Amniotic stem cell (primary cell): Measurements from ENCODE around the gene AHSG.
A peak's percentile ranks its signal among the peaks of the same experiment; 100 is the strongest.
"Not testable (repeated sequence)": the region's sequence is repeated elsewhere in the genome, so short reads cannot be mapped to it uniquely, and the experiment has no call there.

ENCODE experiments used
- DNase-seq: peaks from one replicate; lab custom pipeline; 2025; lab: John Stamatoyannopoulos, UW

AHSG gene, protein sequence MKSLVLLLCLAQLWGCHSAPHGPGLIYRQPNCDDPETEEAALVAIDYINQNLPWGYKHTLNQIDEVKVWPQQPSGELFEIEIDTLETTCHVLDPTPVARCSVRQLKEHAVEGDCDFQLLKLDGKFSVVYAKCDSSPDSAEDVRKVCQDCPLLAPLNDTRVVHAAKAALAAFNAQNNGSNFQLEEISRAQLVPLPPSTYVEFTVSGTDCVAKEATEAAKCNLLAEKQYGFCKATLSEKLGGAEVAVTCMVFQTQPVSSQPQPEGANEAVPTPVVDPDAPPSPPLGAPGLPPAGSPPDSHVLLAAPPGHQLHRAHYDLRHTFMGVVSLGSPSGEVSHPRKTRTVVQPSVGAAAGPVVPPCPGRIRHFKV

DNA sequence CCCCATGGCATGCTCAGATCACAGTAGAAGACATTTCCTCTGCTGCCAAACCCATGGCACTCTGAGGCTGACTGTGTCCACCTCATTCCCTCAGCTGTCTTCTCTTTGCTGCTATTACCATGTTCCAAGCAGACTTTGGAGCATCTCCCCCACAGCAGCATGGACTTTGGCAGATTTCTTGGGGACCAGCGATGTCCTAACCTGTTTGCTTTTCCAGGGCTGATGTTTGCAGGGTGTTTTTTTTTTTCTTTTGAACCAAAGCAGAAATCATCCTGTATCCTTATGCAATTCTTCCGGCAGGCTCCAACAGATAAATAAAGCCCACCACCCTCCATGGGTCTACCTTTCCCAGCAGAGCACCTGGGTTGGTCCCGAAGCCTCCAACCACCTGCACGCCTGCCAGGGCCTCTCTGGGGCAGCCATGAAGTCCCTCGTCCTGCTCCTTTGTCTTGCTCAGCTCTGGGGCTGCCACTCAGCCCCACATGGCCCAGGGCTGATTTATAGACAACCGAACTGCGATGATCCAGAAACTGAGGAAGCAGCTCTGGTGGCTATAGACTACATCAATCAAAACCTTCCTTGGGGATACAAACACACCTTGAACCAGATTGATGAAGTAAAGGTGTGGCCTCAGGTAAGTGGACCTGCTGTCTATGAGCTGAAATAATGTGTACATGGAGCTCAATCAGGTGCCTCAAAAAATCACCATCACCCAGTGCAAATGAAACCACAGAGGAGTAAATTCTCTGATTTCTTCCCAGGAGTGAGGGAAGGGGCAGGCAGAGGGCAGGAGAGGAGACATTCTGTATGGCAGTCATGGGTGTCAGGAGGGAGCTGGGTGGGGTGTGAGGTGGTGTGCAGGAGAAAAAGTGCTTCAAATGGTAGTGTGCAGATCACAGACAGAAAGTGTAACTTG lies at the start of gene AHSG:
AHSG (plus strand) TSS at position 340 of the 916 bp plus-strand sequence; CDS start at position 422, 82 bp downstream.
- DNase-seq, result no peak

DNA sequence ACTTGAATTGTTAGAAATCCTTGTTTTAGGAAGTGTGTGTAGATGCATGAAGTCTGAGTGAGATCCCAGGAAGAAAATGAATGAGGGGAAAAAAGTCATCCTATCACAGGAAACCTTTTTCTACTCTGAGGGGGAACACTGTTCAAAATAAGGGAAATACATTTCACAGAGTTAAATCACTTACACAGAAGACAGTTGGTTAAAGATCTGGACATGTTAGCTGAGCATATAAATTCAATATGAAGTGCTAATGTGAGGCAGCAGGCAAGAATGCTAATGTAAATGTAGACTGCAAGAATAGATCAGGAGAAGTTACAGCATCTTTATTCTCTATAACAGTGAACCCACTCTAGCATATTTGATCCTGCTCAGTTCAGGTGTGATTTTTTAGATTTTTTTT lies 48.3 kb upstream of the AHSG start:
- no peak for DNase-seq

DNA sequence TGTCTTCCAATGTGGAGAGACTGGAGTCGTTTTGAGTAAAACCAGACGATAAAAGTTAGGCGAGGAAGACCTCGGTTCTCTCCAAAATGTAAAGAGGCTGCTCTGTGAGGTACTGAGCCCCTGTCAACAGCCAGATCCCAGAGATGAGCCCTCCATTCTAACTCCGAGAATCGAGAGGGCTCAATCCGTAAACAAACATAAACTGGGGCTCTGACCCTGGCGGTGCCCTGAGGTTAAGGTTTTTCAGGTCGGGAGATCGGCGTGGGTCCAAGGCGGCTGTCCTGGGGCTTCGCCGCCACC lies 46.1 kb upstream of the AHSG start:
- DNase-seq, result no peak

DNA sequence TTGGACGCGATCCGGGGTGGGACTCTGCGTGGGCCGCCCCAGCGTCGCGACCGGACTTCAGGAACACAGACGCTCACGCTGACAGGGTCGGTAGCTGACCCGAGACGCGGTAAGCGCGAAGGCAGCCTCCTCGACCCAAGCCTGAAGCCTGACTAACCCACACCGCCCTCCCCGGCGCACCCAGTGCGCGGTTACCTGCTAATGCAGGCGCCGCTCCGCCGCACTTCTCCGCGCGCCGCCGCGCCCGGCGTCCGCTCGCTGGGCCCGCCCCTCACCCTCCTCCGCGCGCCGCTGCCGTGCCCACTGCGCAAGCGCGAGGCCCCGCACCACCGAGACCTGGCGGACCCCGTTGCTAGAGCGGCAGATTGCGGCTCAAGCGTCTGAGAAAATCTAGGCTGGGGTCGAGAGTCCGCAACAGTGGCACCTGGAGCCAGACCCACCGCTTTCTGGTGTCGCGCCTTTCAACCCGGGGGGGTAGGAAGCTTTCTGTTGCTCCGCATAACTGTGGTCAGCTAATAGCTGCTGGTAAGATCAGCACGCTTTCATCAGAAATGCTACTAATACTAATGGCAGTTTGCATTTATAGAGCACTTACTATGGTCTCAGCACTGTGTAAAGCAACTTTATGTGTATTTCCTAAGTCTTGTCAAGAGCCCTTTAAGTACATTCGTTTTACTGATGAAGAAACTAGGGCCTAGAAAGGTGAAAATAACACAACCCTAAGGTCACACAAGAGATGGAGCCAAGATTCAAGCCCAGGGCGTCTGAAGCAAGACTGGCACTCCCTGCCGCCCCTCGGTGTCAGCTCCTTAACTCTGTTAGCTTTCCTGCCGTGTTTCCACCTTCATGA lies 45.6 kb upstream of the AHSG start, which contains the start of gene TBCCD1:
TBCCD1 (minus strand) TSS at position 268 of the 850 bp plus-strand sequence. CDS start 3,010 bp downstream, outside the sequence.
- peak; percentile 19 for DNase-seq

DNA sequence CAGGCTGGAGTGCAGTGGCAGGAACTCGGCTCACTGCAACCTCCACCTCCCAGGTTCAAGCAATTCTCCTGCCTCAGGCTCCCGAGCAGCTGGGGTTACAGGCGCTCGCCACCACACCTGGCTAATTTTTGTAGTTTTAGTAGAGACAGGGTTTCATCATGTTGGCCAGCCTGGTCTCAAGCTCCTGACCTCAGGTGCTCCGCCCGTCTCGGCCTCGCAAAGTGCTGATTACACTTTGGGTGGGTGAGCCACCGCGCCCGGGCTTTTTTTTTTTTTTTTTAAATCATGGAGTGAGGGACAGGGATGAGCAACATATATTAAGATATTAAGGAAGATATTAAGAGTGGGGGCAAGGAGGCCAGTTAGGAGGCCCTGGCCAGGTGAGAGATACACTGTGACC lies 43.5 kb upstream of the AHSG start:
- DNase-seq, result not testable (repeated sequence)

DNA sequence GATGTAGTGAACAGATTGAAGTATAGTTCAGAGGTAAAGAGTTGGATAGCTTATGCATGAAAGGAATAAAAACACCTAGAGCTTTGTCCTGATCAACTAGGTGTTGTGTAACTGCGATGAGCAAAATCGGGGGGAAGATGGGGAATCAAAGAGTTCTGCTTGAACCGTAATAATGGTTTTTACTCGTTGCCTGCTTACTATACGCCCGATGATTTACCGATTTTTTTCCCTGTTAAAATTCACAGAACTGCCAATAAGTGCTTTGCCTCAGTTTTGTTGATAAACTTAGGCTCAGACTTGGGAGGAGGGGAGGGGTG lies 43.1 kb upstream of the AHSG start:
- DNase-seq, result no peak

DNA sequence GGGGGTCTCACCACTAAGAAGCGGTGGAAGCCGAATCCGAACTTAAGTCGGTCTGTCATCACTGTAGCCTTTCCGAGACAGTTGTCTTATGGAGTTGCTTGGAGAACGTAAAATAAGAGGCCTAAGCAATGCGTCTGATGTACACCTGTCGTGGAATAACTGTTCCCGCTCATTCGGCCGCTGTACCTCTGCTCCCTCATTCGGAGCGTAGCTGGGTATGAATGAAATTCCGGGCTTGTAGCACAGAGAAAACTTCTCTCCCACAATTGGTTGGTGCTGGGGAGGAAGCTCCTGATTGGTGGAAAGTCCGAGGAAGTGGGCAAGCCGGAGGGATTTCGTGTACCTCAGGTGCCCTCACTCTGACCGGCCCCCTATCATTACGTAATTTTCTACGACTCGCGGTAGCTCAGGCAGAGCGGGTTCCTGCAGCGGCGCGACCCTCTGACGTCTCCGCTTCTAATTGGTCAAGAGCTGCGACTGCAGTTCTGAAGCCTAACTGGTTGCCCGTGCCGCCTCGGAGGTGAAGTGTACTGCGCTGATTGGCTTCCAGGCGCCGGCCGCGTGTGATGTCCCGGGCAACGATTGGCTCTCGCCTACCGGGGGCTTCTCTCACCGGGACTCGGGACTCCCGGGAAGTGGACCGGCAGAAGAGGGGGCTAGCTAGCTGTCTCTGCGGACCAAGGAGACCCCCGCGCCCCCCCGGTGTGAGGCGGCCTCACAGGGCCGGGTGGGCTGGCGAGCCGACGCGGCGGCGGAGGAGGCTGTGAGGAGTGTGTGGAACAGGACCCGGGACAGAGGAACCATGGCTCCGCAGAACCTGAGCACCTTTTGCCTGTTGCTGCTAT lies 42.5 kb upstream of the AHSG start, which contains the start of gene DNAJB11:
DNAJB11 (plus strand) TSS at position 625 of the 845 bp plus-strand sequence; CDS start at position 803, 178 bp downstream.
- peak; percentile 100 for DNase-seq

DNA sequence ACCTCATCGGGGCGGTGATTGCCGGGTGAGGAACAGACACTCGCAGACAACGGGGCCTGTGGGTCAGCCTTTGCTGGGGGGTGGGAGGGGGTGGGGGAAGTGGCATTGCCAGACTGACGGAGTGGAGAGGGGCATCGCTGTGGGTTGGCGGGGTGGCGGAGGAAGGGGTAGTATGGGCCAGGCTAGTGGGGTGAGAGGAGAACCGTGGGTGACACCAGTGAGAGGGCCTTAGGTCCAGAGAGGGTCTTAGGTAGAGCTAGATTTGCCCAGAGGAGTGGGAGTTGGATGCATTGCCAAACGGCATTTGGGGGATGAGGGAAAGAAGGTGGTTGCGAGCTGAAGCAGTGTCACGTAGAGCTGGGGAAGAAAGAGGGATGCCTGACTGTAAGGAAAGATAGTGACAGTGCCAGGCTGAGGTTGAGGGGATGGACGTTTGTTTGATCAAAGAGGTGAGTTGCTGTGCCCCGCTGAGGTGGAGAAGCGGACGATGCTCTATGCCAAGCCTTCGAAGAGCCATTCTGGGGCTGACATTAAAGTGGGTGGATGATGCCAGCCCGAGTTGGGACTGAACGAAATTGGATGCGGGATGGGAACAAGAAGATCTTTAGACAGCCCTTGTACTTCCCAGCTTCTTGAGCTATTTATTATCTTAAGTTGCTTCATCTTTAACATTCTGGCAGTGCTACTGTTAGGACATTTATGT lies 41.8 kb upstream of the AHSG start:
- no peak for DNase-seq

DNA sequence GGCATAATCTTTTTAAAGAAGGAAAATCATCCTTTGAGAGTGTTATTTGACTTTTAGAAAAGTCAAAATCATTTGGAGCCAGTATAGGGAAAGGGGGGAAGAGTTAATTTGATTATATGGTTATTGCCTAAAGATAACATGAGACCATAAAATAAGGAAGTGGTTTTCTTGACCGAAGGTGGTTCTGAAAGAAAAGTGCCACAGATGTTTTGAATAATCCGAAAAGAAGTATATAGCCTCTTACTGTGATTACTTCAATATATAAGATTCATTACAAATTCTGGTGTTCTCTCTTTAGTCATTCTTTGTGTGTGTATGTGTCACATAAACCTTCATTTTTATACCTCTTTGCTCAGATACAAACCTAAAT lies 41.2 kb upstream of the AHSG start:
- no peak for DNase-seq

DNA sequence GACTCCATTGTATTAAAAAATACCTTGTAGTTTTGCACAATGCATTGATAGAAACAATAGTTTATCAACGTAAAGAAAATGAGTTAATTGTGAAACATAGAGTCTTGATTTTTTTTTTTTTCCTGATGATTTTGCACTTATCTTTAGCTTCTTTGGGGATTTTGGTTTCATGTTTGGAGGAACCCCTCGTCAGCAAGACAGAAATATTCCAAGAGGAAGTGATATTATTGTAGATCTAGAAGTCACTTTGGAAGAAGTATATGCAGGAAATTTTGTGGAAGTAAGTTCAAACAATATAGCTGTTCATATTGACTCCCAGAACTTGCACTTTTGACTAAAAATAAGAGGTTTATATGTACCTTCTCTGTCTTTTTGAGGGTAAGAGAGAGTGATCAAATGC lies 35.3 kb upstream of the AHSG start:
- no peak for DNase-seq

DNA sequence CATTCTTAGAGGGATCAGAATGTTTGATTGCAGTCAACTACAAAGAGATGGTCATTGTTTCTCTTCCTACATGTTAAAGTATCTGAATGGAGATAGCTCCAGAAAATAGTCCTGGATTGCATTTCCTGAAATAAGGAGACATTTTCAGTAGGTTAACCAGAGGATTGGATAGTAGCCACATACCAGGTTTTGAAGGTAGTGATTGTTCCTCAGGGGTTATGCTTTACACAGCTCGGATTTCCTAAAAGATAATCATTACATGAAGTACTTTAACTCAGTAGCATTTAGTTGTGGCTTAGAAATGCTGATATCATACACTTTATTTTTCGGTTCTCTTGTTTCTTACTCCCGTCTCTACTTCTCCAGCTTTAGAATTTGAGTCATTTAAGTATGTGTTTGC lies 32.1 kb upstream of the AHSG start:
- no peak for DNase-seq

DNA sequence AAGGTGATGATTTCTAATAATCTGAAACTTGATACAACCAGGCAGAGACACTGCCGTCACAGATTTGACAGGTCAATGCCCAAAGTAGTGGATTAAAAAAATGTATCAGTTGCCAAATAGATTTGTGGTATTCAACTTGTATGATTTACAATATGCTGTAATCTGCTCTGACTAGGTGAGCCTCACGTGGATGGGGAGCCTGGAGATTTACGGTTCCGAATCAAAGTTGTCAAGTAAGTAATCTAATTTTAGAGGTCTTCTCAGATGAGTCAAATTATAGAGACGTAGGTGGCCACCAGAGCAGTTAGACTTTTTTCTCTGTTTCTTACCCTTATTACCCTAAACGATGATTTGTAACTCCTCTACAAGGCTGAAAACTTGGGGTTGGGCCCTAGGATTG lies 30.3 kb upstream of the AHSG start:
- DNase-seq, result no peak

DNA sequence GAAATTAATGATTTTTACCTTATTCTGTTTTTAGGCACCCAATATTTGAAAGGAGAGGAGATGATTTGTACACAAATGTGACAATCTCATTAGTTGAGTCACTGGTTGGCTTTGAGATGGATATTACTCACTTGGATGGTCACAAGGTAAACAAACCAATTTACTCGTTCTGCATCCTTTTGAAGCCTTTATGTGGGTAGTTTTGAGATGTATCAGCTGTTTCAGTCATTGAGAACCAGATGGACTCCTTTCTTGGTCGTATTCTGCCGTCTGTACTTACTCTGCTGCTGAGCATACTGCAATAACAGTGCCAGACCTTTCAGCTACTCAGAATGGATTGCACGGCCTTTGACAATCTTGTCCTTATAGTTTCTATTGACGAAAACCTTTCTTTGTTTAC lies 29.0 kb upstream of the AHSG start:
- no peak for DNase-seq

DNA sequence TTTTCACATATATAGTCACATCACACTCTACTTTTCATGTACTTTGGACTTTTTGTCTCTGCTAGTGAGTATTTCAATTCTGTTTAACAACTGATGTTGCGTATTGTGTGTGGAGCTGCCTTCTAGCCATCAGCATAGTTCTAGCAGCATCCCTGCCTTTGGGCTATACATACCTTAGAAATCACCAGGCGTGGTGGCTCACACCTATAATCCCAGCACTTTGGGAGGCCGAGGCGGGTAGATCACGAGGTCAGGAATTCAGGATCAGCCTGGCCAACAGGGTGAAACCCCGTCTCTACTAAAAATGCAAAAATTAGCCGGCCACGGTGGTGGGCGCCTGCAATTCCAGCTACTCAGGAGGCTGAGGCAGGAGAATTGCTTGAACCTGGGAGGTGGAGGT lies 26.6 kb upstream of the AHSG start:
- not testable (repeated sequence) for DNase-seq

DNA sequence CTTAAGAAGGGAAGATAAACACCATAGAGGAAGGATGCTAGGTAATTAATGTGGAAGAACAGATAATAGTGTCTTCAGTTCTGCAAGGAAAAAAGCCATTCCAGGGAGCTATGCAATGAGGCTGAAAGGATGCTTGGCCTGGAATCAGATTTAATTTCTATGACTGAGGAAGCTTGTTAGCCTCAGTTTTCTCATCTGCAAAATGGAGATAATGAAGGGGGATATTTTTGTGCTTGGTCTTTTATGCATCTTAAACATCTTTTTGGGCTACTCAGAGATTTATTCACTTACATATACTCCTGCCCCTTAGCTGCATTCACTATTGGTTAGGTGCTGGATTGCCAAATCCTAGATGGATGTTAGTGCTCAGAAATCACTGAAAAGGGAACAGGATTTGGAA lies 25.7 kb upstream of the AHSG start:
- no peak for DNase-seq

DNA sequence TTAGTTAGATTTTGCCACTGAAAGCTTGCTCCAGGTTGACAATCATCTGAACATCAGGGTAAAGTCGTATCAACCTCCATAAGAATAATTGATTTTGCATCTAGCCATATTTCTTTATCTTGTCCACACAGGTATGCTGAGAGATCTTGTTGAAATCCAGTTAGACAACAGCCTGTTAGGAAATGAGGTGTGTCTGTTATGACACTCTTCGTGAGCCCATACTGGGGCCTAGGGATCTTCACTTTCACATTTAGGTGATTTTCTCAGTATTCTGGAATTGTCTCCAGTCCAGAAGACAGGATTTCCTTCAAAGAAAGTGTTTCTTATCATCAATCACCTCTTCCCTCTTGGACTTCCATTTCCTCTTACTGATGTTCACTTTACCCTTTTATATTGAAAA lies 24.2 kb upstream of the AHSG start:
- DNase-seq, result no peak

DNA sequence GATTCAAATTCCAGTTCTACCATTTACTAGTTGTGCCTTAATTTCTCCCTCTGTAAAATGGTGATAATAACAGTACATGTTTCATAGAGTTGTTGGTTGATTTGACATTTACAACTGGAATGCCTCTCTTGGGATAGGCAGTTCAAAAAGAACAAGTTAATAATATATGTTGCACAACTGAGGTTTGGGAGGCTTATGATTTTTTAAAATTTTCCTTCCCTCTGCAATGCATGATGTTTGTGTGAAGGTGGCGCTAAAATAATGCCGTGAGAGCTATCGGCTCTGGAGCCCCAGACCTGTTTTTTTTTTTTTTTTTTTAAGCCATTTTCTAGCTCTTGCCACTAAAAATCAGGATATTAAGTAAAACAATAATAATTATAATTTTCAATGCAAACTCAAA lies 23.7 kb upstream of the AHSG start:
- DNase-seq, result no peak

DNA sequence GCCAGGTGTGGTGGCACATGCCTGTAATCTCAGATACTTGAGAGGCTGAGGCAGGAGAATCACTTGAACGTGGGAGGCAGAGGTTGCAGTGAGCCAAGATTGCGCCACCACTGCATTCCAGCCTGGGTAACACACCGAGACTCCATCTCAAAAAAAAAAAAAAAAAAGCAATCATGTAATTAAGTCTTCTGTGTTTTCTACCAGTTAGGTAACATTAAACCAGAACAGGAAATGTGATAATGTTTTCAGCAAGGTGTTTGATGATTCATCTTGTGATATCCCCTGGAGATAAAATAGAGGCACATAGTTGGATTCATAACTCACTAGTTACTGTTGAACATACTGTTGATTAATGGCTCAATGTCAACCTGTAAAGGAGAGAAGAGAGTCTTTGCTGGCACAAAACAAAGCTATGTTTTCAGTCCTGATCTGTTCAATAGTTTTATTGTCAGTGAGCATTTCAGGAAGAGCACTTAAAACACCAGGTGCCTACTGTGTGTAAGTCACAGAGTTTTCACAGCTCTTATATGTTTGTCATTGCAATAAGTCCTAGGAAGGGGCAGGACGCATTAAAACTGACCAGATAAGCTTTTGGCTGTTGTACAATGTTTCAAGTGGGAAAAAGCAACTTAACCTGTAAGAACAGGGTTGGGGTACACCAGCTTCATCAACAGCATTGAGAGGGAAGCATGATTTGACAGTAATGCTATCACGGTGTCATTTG lies 22.8 kb upstream of the AHSG start:
- DNase-seq, result no peak

DNA sequence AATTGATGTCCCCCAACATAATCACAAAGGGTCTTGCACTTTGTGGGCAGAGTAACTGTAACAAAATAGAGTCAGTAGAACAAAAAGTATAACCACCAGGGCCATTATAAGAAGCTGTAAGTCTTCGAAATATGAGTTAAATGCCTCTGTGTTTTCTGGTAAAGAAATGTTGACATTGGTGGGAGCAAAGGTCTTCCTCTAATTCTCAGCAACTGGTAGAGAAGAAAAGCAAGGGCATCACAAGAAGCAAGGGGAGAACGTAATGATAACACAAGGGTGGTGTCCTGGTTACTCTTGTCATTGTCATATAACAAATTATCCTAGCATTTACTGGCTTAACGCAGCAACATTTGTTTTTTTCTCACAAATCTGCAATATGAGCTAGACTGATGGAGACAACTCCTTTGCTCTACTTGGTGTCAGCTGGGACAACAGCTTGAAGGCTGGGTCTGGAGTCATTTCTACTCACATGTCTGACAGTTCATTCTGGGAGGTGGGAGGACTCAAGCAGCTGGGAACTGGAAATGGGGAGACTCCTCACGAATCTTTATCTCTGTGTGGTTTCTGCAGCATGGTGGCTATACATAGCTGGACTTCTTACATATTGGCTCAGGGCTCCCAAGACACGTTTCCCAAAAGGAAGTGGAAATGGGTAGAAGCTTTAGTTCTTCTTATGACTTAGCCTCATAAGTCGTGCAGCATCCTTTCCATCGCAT lies 22.1 kb upstream of the AHSG start:
- no peak for DNase-seq

DNA sequence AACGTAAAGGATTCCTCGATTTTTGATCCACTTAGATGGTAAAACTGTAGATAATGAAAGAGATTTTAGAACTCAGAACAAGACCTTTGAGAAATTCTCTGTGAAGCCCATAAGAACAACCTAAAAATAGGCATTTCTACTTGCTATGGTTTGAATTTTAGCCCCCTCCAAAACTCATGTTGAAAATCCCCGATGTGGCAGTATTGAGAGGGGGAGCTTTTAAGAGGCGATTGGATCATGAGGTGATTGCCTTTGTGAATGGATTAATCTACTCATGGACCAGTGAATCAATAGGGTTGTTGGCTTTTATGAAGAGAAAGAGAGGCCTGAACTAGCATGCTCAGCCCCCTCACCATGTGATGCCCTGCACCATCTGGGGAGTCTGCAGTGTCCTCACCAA lies 20.2 kb upstream of the AHSG start:
- DNase-seq, result no peak
